CD4-positive, CD25-positive, alpha-beta regulatory T cell (primary cell): ENCODE data around the gene LRP1-AS. TPM values are rescaled to one million over a fixed set of nuclear protein-coding genes. Genes with fewer than 3 reads are reported as not detected.
A peak's percentile ranks its signal among the peaks of the same experiment; 100 is the strongest.

Source experiments
- ATAC-seq, 2 donors: fragments of 150-1000 bp; cut with Tn5 transposase; one replicate each; pipeline ENCODE4 v1.10.0; 2021; ENCODE audit warnings: low read depth in 2 of 2, moderate number of reproducible peaks in 2 of 2, moderate library complexity in 1 of 2
- DNase-seq, 3 donors: peaks; one replicate each; pipeline versions ENCODE4 v3.0.0 to v3.0.0-alpha.2; 2012 to 2022; ENCODE audit warnings: mixed read lengths in 1 of 3
- H3K27ac ChIP-seq: one replicate; pipeline ENCODE4 v1.7.0; 2013; ENCODE audit warnings: mild to moderate bottlenecking, low read length; ENCODE audit not compliant: insufficient read depth, poor library complexity, severe bottlenecking
- H3K27me3 ChIP-seq: one replicate; pipeline ENCODE4 v1.7.0; 2013; ENCODE audit warnings: low read length; ENCODE audit not compliant: control insufficient read depth, insufficient read depth
- H3K36me3 ChIP-seq: one replicate; pipeline ENCODE4 v1.7.0; 2013; ENCODE audit warnings: mild to moderate bottlenecking, low read length, moderate library complexity; ENCODE audit not compliant: control insufficient read depth, insufficient read depth
- H3K4me1 ChIP-seq: 2 replicates; pipeline ENCODE4 v1.7.0; 2013; ENCODE audit warnings: mild to moderate bottlenecking, low read length; ENCODE audit not compliant: insufficient read depth, control insufficient read depth, poor library complexity, severe bottlenecking
- H3K4me3 ChIP-seq: one replicate; pipeline ENCODE4 v1.7.0; 2013; ENCODE audit warnings: low read depth, mild to moderate bottlenecking, low read length, moderate library complexity
- H3K9me3 ChIP-seq, 2 experiments: 1 replicate in 1 of 2; 2 replicates in 1 of 2; pipeline ENCODE4 v1.7.0; 2013; ENCODE audit warnings: low read length in 2 of 2, mild to moderate bottlenecking in 1 of 2, moderate library complexity in 1 of 2; ENCODE audit not compliant: control insufficient read depth in 2 of 2
- H3K27ac Mint-ChIP-seq, 3 donors: one replicate each; pipeline ENCODE4 v1.8.0; 2020 to 2022; ENCODE audit warnings: mild to moderate bottlenecking in 3 of 3, mixed read lengths in 3 of 3, moderate library complexity in 2 of 3
- H3K27me3 Mint-ChIP-seq: one replicate; pipeline ENCODE4 v1.8.0; 2022; ENCODE audit warnings: mild to moderate bottlenecking, mixed read lengths
- H3K36me3 Mint-ChIP-seq: one replicate; pipeline ENCODE4 v1.8.0; 2020; ENCODE audit warnings: mixed read lengths
- H3K4me1 Mint-ChIP-seq, 4 donors: one replicate each; pipeline ENCODE4 v1.8.0; 2020 to 2022; ENCODE audit warnings: mixed read lengths in 4 of 4, mild to moderate bottlenecking in 1 of 4
- H3K4me3 Mint-ChIP-seq, 4 donors: one replicate each; pipeline ENCODE4 v1.8.0; 2020 to 2022; ENCODE audit warnings: mild to moderate bottlenecking in 4 of 4, mixed read lengths in 4 of 4, moderate library complexity in 3 of 4
- H3K9me3 Mint-ChIP-seq, 7 donors: one replicate each; pipeline ENCODE4 v1.8.0; 2020 to 2022; ENCODE audit warnings: mixed read lengths in 7 of 7, mild to moderate bottlenecking in 3 of 7, moderate library complexity in 2 of 7
- polyA plus RNA-seq, 4 donors: library from polyadenylated mRNA; unstranded; fragments of 300-500 nt; fragmentation: Illumina TruSeq; gene quantifications; one replicate each; pipeline ENCODE4 v1.2.3, GENCODE V29; 2021
- total RNA-seq: library from RNA; stranded (reverse); gene quantifications from one replicate; pipeline ENCODE4 v1.2.3, GENCODE V29; 2022

Gene LRP1-AS
- total and polyA plus RNA-seq, 5 donors from 2014 or later: not detected

DNA sequence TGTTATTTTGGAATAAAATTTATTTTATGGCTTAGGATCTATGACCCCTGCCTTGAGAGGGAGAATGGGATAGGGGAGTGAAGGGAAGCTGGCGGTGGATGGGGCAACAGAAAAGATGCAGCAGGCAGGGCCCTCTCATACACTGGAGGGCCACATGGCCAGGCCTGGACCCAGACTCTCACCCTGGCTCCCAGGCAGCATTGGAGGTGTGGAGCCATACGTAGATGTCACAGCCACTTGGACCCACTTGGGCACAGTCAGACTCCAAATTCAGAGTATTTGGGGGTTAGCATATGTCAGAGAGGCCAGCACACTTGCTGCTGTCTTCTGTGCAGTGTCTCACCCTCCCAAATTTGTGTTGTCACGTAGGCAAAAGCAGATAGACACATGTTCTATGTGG lies 52.0 kb downstream of the LRP1-AS start:
- Mint-ChIP-seq H3K4me3 (peak overlapping the region in 1 of 4 donors; percentile 2), H3K4me1 (peaks cover 4 to 66% (median 23%) of the 10 kb centered on the region in 4 donors), H3K36me3 (peaks cover 33% of the 10 kb centered on the region), H3K9me3 (no peaks in the 10 kb centered on the region), H3K27ac (peak overlapping the region in 1 of 3 donors; percentile 68), H3K27me3 (no peaks in the 10 kb centered on the region)
- Histone ChIP-seq H3K4me3 (no peak overlapping the region), H3K27ac (no peak overlapping the region), H3K36me3 (peaks cover 52% of the 10 kb centered on the region), H3K9me3 (no peaks in the 10 kb centered on the region), H3K27me3 (no peaks in the 10 kb centered on the region), H3K4me1 (peaks cover 35% of the 10 kb centered on the region)
- ATAC-seq (no peak), DNase-seq (no peak)

Other genes starting within 250 kb of the LRP1-AS start
- not detected for gene SDR9C7, start 213.2 kb downstream of the LRP1-AS start, total RNA-seq
- not detected for gene SDR9C7, start 213.2 kb downstream of the LRP1-AS start, polyA plus RNA-seq
- 0.79 TPM for gene RDH16, start 190.0 kb downstream of the LRP1-AS start, total RNA-seq
- under 1 TPM in 3 of 4 donors, not detected in 1; 0.10 to 0.56 (median 0.55) TPM for gene RDH16, start 190.0 kb downstream of the LRP1-AS start, polyA plus RNA-seq
- 8.6 TPM for gene ZBTB39, start 141.1 kb downstream of the LRP1-AS start, total RNA-seq
- gene ZBTB39, start 141.1 kb downstream of the LRP1-AS start, polyA plus RNA-seq: 1 to 10 TPM; 1.5 to 1.8 (median 1.7) TPM
- gene TAC3, start 131.1 kb downstream of the LRP1-AS start, total RNA-seq: not detected
- gene TAC3, start 131.1 kb downstream of the LRP1-AS start, polyA plus RNA-seq: not detected
- gene MYO1A, start 97.5 kb downstream of the LRP1-AS start, total RNA-seq: 0.32 TPM
- under 1 TPM in 1 of 4 donors, not detected in 3; 0.38 TPM for gene MYO1A, start 97.5 kb downstream of the LRP1-AS start, polyA plus RNA-seq
- 14.7 TPM for gene NEMP1, start 68.8 kb downstream of the LRP1-AS start, total RNA-seq
- gene NEMP1, start 68.8 kb downstream of the LRP1-AS start, polyA plus RNA-seq: 1 to 10 TPM; 3.1 to 7.1 (median 4.7) TPM
- gene NAB2, start 58.5 kb downstream of the LRP1-AS start, total RNA-seq: 7.5 TPM
- gene NAB2, start 58.5 kb downstream of the LRP1-AS start, polyA plus RNA-seq: 1 to 10 TPM in 2 of 4 donors, under 1 TPM in 2; 0.31 to 1.2 (median 0.90) TPM
- 215 TPM for gene STAT6, start 36.3 kb downstream of the LRP1-AS start, total RNA-seq
- 10 to 100 TPM; 69.2 to 81.6 (median 76.4) TPM for gene STAT6, start 36.3 kb downstream of the LRP1-AS start, polyA plus RNA-seq
- 3.9 TPM for gene LRP1, start 19.1 kb downstream of the LRP1-AS start, total RNA-seq
- gene LRP1, start 19.1 kb downstream of the LRP1-AS start, polyA plus RNA-seq: under 1 TPM in 3 of 4 donors, not detected in 1; 0.13 to 0.24 (median 0.18) TPM
- gene NXPH4, start 69.2 kb upstream of the LRP1-AS start, total RNA-seq: 0.49 TPM
- under 1 TPM in 3 of 4 donors, not detected in 1; 0.09 to 0.46 (median 0.11) TPM for gene NXPH4, start 69.2 kb upstream of the LRP1-AS start, polyA plus RNA-seq
- gene SHMT2, start 82.1 kb upstream of the LRP1-AS start, total RNA-seq: 108 TPM
- 100 to 1,000 TPM; 214 to 300 (median 228) TPM for gene SHMT2, start 82.1 kb upstream of the LRP1-AS start, polyA plus RNA-seq
- gene STAC3, start 103.6 kb upstream of the LRP1-AS start, total RNA-seq: 2.6 TPM
- under 1 TPM in 3 of 4 donors, not detected in 1; 0.10 to 0.52 (median 0.18) TPM for gene STAC3, start 103.6 kb upstream of the LRP1-AS start, polyA plus RNA-seq